Glutamatergic neuron (in vitro differentiated cells): Measurements from ENCODE around the gene RGL1. TPM values are rescaled to one million over a fixed set of nuclear protein-coding genes. Genes with fewer than 3 reads are reported as not detected.

Experiments used
- DNase-seq: peaks from one replicate; pipeline ENCODE4 v3.0.0; 2022
- H3K27ac Mint-ChIP-seq: one replicate; pipeline ENCODE4 v1.8.0; 2020; ENCODE audit warnings: mild to moderate bottlenecking, mixed read lengths, inconsistent platforms; ENCODE audit not compliant: unreplicated experiment
- H3K27me3 Mint-ChIP-seq: one replicate; pipeline ENCODE4 v1.8.0; 2020; ENCODE audit warnings: mild to moderate bottlenecking, moderate library complexity, mixed read lengths, inconsistent platforms; ENCODE audit not compliant: unreplicated experiment
- H3K36me3 Mint-ChIP-seq: one replicate; pipeline ENCODE4 v1.8.0; 2020; ENCODE audit warnings: mild to moderate bottlenecking, mixed read lengths, inconsistent platforms; ENCODE audit not compliant: unreplicated experiment
- H3K4me1 Mint-ChIP-seq: one replicate; pipeline ENCODE4 v1.8.0; 2020; ENCODE audit warnings: mild to moderate bottlenecking, low read depth, mixed read lengths, inconsistent platforms; ENCODE audit not compliant: unreplicated experiment
- H3K4me3 Mint-ChIP-seq: one replicate; pipeline ENCODE4 v1.8.0; 2020; ENCODE audit warnings: mild to moderate bottlenecking, mixed read lengths, inconsistent platforms; ENCODE audit not compliant: unreplicated experiment
- H3K9me3 Mint-ChIP-seq: one replicate; pipeline ENCODE4 v1.8.0; 2020; ENCODE audit warnings: mild to moderate bottlenecking, moderate library complexity, mixed read lengths, inconsistent platforms; ENCODE audit not compliant: unreplicated experiment
- CTCF ChIP-seq: fragments of 200-600 bp; sonication (generic); IDR thresholded peaks from one replicate; pipeline ENCODE4 v1.5.0; 2021; ENCODE audit not compliant: partially characterized antibody, unreplicated experiment
- total RNA-seq: library from RNA; stranded (reverse); fragmentation: NEBNext Ultra II Directional; extraction: Animal tissue kit (Norgen Biotek cat#: 25700); gene quantifications from one replicate; pipeline ENCODE4 v1.2.1, GENCODE V29; 2021; ENCODE audit not compliant: unreplicated experiment

The RGL1 gene
- total RNA-seq, 1 donor from 2014 or later, result 4.9 TPM

- Mint-ChIP-seq H3K4me3 (no peak overlapping the region), H3K27ac (no peak overlapping the region), H3K27me3 (peaks cover 2% of the 10 kb centered on the region), H3K36me3 (no peaks in the 10 kb centered on the region), H3K9me3 (no peaks in the 10 kb centered on the region), H3K4me1 (peaks cover 6% of the 10 kb centered on the region)
- no peak for TF ChIP-seq CTCF
- no peak for DNase-seq
Measured at GRCh38 chr1:183905508-183906113, 100.7 kb downstream of the RGL1 start.

- Mint-ChIP-seq H3K27me3 (peaks cover 2% of the 10 kb centered on the region), H3K9me3 (no peaks in the 10 kb centered on the region), H3K4me1 (peaks cover 6% of the 10 kb centered on the region), H3K27ac (no peak overlapping the region), H3K36me3 (no peaks in the 10 kb centered on the region), H3K4me3 (no peak overlapping the region)
- no peak for DNase-seq
- no peak for TF ChIP-seq CTCF
Measured at GRCh38 chr1:183907070-183907469, 102.2 kb downstream of the RGL1 start.

GRCh38 chr1:183908079-183908478, 103.2 kb downstream of the RGL1 start:
- TF ChIP-seq CTCF, result no peak
- H3K9me3 Mint-ChIP-seq, result no peaks in the 10 kb centered on the region
- H3K27ac Mint-ChIP-seq, result no peak overlapping the region
- no peak for DNase-seq
- no peaks in the 10 kb centered on the region for H3K36me3 Mint-ChIP-seq
- H3K4me3 Mint-ChIP-seq, result no peak overlapping the region
- H3K4me1 Mint-ChIP-seq, result peaks cover 6% of the 10 kb centered on the region
- peaks cover 2% of the 10 kb centered on the region for H3K27me3 Mint-ChIP-seq

- Mint-ChIP-seq H3K4me3 (no peak overlapping the region), H3K9me3 (no peaks in the 10 kb centered on the region), H3K27me3 (peaks cover 2% of the 10 kb centered on the region), H3K27ac (no peak overlapping the region), H3K4me1 (peaks cover 6% of the 10 kb centered on the region), H3K36me3 (no peaks in the 10 kb centered on the region)
- no peak for TF ChIP-seq CTCF
- no peak for DNase-seq
Measured at GRCh38 chr1:183909672-183910071, 104.8 kb downstream of the RGL1 start.

- Mint-ChIP-seq H3K36me3 (no peaks in the 10 kb centered on the region), H3K27me3 (peaks cover 2% of the 10 kb centered on the region), H3K27ac (no peak overlapping the region), H3K4me3 (no peak overlapping the region), H3K9me3 (no peaks in the 10 kb centered on the region), H3K4me1 (peaks cover under 1% of the 10 kb centered on the region)
- DNase-seq, result no peak
- no peak for TF ChIP-seq CTCF
Measured at GRCh38 chr1:183910845-183911244, 105.9 kb downstream of the RGL1 start.
